DOHH2 (cell line): ENCODE data around the gene CDH24.
A peak's percentile ranks its signal among the peaks of the same experiment; 100 is the strongest.

Source experiments
- H3F3A ChIP-seq: fragments of 200-600 bp; sonication (generic), shearing (Covaris generic); 2 replicates; pipeline ENCODE4 v1.6.0; 2016; ENCODE audit warnings: antibody characterized with exemption, mild to moderate bottlenecking; ENCODE audit not compliant: control insufficient read depth, insufficient read depth
- H3K27ac ChIP-seq: fragments of 200-600 bp; sonication (generic); 2 replicates; pipeline ENCODE4 v1.5.1; 2014; ENCODE audit warnings: low read depth, mild to moderate bottlenecking, low read length, moderate library complexity
- H3K27me3 ChIP-seq: fragments of 200-600 bp; sonication (generic); 2 replicates; pipeline ENCODE4 v1.6.1; 2014; ENCODE audit warnings: mild to moderate bottlenecking, low read length, mixed read lengths; ENCODE audit not compliant: control insufficient read depth
- H3K36me3 ChIP-seq: fragments of 200-600 bp; sonication (generic); 2 replicates; pipeline ENCODE4 v1.6.1; 2014; ENCODE audit warnings: mild to moderate bottlenecking, low read length, moderate library complexity, mixed read lengths; ENCODE audit not compliant: control insufficient read depth
- H3K4me1 ChIP-seq: fragments of 200-600 bp; sonication (generic); 2 replicates; pipeline ENCODE4 v1.6.1; 2014; ENCODE audit warnings: mild to moderate bottlenecking, low read length, mixed read lengths; ENCODE audit not compliant: control insufficient read depth
- H3K4me2 ChIP-seq: fragments of 200-600 bp; sonication (generic); 2 replicates; pipeline ENCODE4 v1.6.0; 2014; ENCODE audit warnings: mild to moderate bottlenecking, low read length, moderate library complexity
- H3K4me3 ChIP-seq: fragments of 200-600 bp; sonication (generic); 2 replicates; pipeline ENCODE4 v1.5.1; 2014; ENCODE audit warnings: mild to moderate bottlenecking, low read length, mixed read lengths
- H3K79me2 ChIP-seq: fragments of 200-600 bp; sonication (generic); 2 replicates; pipeline ENCODE4 v1.6.1; 2014; ENCODE audit warnings: mild to moderate bottlenecking, low read length, mixed read lengths; ENCODE audit not compliant: control insufficient read depth
- H3K9me2 ChIP-seq: fragments of 200-600 bp; sonication (generic); replicated peaks from 2 replicates; pipeline ENCODE4 v1.6.1; 2014; ENCODE audit warnings: mild to moderate bottlenecking, low read length, mixed read lengths; ENCODE audit not compliant: control insufficient read depth
- H3K9me3 ChIP-seq: fragments of 200-600 bp; sonication (generic); 2 replicates; pipeline ENCODE4 v1.6.1; 2014; ENCODE audit warnings: antibody characterized with exemption, low read length, mixed read lengths; ENCODE audit not compliant: control insufficient read depth, insufficient read depth
- H4K20me1 ChIP-seq: fragments of 200-600 bp; sonication (generic); 2 replicates; pipeline ENCODE4 v1.6.0; 2014; ENCODE audit warnings: low read depth, mild to moderate bottlenecking, antibody characterized with exemption, low read length, moderate library complexity; ENCODE audit not compliant: control insufficient read depth, insufficient read depth
- EZH2phosphoT487 ChIP-seq: fragments of 200-600 bp; sonication (generic); IDR thresholded peaks from 2 replicates; pipeline ENCODE4 v1.6.1; 2017; ENCODE audit warnings: borderline replicate concordance, mild to moderate bottlenecking, antibody characterized with exemption, low read length, moderate library complexity, mixed read lengths
- TF ChIP-seq, protein P1 (sequence below): fragments of 200-600 bp; sonication (generic); IDR thresholded peaks from one replicate; pipeline ENCODE4 v1.5.1; 2014; ENCODE audit warnings: antibody characterized with exemption, mild to moderate bottlenecking, low read depth, low read length; ENCODE audit not compliant: poor library complexity, severe bottlenecking

CDH24 gene

DNA sequence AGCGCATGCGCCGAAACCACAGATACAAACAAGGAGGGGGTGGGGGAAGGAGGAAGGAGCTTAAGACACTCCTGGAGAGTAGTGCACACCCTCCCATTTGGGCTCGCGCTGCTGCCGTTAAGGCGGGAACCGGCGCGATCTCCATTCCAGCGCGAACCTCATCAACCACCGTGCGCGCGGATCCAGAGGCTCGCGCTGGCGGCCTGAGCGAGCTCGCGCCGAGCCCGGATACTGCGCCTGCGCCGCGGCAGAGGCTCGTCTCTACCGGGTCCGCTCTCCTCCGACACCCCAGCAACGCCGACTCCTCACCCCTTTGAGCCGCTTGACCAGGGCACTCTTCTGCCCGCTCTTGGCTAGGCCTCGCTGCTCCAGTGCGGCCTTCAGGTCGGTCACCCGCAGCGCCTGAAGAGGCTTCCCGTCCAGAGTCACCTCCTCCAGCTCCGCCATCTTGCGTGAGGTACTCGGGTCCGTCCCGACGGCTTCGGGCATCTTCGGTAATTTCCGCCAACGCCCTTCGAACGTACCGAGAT, 37.4 kb upstream of the CDH24 start, which contains the start of gene ACIN1:
Gene ACIN1, minus strand, starts transcription at position 471 of the 530 bp plus-strand sequence. Its CDS starts 24 bp downstream, at position 447.
- Histone ChIP-seq H3K27me3 (no peaks in the 10 kb centered on the region), H3K36me3 (peaks cover 64% of the 10 kb centered on the region), H3K4me2 (peak within 1 kb of the TSS; percentile 75), H3F3A (no peaks in the 10 kb centered on the region), H3K4me1 (peaks cover 24% of the 10 kb centered on the region), H3K79me2 (peaks cover 73% of the 10 kb centered on the region), H3K9me3 (no peaks in the 10 kb centered on the region), H3K9me2 (no peaks in the 10 kb centered on the region), H3K4me3 (peak within 1 kb of the TSS; percentile 85), H3K27ac (peak within 1 kb of the TSS; percentile 80), H4K20me1 (peaks cover 14% of the 10 kb centered on the region)
- TF ChIP-seq, protein P1, sequence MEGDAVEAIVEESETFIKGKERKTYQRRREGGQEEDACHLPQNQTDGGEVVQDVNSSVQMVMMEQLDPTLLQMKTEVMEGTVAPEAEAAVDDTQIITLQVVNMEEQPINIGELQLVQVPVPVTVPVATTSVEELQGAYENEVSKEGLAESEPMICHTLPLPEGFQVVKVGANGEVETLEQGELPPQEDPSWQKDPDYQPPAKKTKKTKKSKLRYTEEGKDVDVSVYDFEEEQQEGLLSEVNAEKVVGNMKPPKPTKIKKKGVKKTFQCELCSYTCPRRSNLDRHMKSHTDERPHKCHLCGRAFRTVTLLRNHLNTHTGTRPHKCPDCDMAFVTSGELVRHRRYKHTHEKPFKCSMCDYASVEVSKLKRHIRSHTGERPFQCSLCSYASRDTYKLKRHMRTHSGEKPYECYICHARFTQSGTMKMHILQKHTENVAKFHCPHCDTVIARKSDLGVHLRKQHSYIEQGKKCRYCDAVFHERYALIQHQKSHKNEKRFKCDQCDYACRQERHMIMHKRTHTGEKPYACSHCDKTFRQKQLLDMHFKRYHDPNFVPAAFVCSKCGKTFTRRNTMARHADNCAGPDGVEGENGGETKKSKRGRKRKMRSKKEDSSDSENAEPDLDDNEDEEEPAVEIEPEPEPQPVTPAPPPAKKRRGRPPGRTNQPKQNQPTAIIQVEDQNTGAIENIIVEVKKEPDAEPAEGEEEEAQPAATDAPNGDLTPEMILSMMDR: no peak
- no peak for TF ChIP-seq EZH2phosphoT487

DNA sequence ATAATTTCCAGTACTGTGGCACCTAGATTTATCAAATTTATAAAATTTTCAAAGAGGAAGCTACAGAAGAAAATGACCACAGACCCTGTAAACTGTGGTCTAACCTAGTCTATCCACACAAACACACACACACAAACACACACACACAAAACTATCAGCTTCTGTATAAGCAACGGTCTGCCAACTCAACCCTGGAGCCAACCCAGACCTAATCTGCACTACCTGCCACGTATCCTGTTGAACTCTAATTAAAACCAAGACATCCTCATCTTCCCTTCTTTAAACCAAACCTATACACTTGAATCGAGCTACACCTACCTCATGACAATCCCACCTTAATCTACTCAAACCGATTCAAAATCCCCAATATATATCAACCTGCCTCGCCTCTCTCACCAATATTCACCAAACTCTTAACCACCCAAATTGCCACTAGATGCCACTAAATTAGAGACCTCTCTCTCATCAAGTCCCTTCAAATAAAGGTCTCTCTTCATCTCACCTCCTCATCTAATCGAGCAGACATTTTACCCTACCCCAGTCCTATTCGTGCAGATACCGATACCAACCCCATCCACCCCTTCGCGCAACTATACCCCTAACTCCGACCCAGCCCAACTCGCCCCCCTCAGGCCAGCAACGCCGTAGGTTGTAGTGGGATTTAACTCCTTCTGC, 36.8 kb upstream of the CDH24 start:
- Histone ChIP-seq H3K9me2 (no peaks in the 10 kb centered on the region), H4K20me1 (peaks cover 14% of the 10 kb centered on the region), H3K36me3 (peaks cover 70% of the 10 kb centered on the region), H3K4me3 (peak overlapping the region; percentile 85), H3K9me3 (no peaks in the 10 kb centered on the region), H3K4me1 (peaks cover 24% of the 10 kb centered on the region), H3K27me3 (no peaks in the 10 kb centered on the region), H3K27ac (peak overlapping the region; percentile 80), H3K79me2 (peaks cover 74% of the 10 kb centered on the region), H3F3A (no peaks in the 10 kb centered on the region), H3K4me2 (peak overlapping the region; percentile 75)
- TF ChIP-seq EZH2phosphoT487: no peak
- TF ChIP-seq, protein P1: peak; percentile 65

DNA sequence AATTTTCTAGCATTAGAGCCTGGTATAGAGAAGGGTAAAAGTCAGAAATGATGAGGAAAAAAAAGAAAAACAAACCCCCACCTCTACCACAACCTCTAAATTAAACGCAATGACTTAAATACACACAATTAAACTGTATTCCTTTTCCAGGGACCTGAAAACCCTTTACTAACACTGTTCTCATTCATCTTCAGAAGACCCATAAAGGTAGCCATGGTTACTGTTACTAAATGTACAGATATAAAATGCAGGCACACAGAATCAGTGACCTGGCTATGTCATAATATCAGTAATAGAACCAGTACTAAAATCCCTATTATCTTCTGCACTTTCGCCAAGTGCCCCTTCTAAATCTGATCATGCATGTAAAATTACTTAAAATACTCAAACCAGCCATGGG, 36.2 kb upstream of the CDH24 start:
- Histone ChIP-seq H4K20me1 (peaks cover 14% of the 10 kb centered on the region), H3K4me3 (peak overlapping the region; percentile 85), H3K4me1 (peaks cover 24% of the 10 kb centered on the region), H3K4me2 (peak overlapping the region; percentile 75), H3K36me3 (peaks cover 73% of the 10 kb centered on the region), H3F3A (no peaks in the 10 kb centered on the region), H3K9me2 (no peaks in the 10 kb centered on the region), H3K9me3 (no peaks in the 10 kb centered on the region), H3K27me3 (no peaks in the 10 kb centered on the region), H3K79me2 (peaks cover 74% of the 10 kb centered on the region), H3K27ac (no peak overlapping the region)
- TF ChIP-seq, protein P1: no peak
- TF ChIP-seq EZH2phosphoT487: no peak
